Kidney epithelial cell (primary cell): ENCODE results near the gene MYO5C. TPM values are rescaled to one million over a fixed set of nuclear protein-coding genes. Genes with fewer than 3 reads are reported as not detected.
A peak's percentile ranks its signal among the peaks of the same experiment; 100 is the strongest.

Experiments used
- DNase-seq: peaks from one replicate; pipeline ENCODE4 v3.0.0-alpha.2; 2010; ENCODE audit warnings: low read depth
- H3K27me3 ChIP-seq: 2 replicates; pipeline ENCODE4 v1.6.0; 2011; ENCODE audit warnings: low read length; ENCODE audit not compliant: control insufficient read depth, insufficient read depth
- H3K36me3 ChIP-seq: 2 replicates; pipeline ENCODE4 v1.5.1; 2011; ENCODE audit warnings: low read length; ENCODE audit not compliant: control insufficient read depth, insufficient read depth
- H3K4me3 ChIP-seq: 2 replicates; pipeline ENCODE4 v1.5.1; 2011; ENCODE audit warnings: low read depth, mild to moderate bottlenecking, control low read depth, low read length
- total RNA-seq: library from RNA; depleted of rRNA; stranded (reverse); fragments of >200 nt; gene quantifications from 2 replicates; pipeline ENCODE4 v1.2.3, GENCODE V29; 2015
- TF ChIP-seq, protein P1 (sequence below): IDR thresholded peaks from 2 replicates; pipeline ENCODE4 v1.5.1; 2011; ENCODE audit warnings: mild to moderate bottlenecking, moderate library complexity, low read length, control low read depth, inconsistent platforms; ENCODE audit not compliant: insufficient read depth, poor library complexity, severe bottlenecking

Gene MYO5C
- total RNA-seq, 1 donor from 2014 or later, result 26.4 TPM

DNA sequence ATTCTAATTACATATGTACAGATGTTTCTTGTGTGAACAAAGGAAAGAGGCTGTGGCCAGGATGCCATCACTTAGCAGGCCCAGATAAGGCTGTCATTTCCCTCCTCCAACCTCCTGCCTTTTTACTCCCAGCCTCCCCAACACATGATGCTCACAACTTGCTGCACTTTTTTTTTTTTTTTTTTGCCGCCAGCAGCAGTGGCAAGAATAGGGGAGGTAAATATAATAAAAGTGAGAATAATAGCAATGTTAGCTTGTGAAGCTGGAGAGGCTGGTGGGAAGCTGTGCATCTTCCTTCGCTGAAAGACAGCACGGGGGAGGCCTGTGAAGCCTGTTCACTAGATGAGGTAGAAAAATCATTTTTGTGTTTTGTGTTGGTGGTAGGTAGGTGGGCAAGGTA, 42.5 kb upstream of the MYO5C start:
- DNase-seq, result no peak
- H3K4me3 ChIP-seq, result no peak overlapping the region

DNA sequence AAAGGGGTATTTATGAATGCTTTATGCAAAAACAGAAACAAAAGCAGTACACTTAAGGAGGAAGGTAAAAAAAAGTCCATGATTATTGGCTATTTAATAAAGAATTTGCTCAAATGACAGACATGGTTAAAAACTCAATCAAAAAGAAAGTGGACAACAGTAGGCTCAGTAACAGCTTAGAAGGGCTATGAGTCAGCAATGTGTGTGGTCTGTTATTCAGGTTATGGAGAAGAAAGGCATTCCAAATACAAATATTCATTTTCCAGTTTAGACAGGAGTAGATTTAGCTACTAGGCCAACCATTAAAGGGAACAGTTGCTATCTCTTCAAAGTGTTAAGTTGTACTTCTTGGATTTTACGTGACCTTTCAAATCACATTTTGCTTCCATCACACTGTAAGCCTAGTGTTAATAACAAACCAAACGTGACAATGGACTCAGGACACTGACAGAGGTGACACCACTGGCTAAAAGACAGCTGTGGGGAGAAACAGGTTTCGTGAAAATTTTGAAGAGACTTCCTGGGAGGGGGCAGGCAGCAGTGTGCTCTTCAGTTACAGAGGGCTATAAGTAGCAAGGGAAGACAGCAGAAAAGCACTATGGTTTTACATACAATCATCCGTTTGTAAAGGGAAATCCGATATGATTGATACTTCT, 41.7 kb upstream of the MYO5C start:
- Histone ChIP-seq H3K36me3 (no peaks in the 10 kb centered on the region), H3K4me3 (no peak overlapping the region), H3K27me3 (no peaks in the 10 kb centered on the region)
- TF ChIP-seq, protein P1, sequence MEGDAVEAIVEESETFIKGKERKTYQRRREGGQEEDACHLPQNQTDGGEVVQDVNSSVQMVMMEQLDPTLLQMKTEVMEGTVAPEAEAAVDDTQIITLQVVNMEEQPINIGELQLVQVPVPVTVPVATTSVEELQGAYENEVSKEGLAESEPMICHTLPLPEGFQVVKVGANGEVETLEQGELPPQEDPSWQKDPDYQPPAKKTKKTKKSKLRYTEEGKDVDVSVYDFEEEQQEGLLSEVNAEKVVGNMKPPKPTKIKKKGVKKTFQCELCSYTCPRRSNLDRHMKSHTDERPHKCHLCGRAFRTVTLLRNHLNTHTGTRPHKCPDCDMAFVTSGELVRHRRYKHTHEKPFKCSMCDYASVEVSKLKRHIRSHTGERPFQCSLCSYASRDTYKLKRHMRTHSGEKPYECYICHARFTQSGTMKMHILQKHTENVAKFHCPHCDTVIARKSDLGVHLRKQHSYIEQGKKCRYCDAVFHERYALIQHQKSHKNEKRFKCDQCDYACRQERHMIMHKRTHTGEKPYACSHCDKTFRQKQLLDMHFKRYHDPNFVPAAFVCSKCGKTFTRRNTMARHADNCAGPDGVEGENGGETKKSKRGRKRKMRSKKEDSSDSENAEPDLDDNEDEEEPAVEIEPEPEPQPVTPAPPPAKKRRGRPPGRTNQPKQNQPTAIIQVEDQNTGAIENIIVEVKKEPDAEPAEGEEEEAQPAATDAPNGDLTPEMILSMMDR, result no peak
- peak; percentile 47 for DNase-seq

More for the DNA sequence above, 42.5 kb upstream of the MYO5C start:
- Histone ChIP-seq H3K27me3 (no peaks in the 10 kb centered on the region), H3K36me3 (no peaks in the 10 kb centered on the region)
- TF ChIP-seq, protein P1, result no peak

DNA sequence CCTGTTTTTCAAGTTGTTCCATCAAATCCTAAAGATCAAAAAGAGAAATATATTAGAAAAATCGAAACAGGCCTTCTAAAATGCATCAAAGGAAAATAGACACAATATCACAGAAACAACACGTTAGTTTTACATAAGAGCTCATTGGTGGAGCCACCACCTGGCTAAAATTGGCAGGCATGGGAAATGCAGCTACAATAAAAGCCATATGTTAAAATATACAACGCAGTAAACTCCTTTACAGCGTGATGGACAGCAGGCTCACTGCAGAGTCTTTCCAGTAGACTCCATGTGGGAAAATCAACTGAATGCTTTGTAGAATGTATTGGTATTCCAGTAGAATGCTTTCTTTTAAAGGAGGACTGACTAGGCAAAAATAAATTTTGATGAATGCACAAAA, 40.9 kb upstream of the MYO5C start:
- Histone ChIP-seq H3K4me3 (no peak overlapping the region), H3K27me3 (no peaks in the 10 kb centered on the region), H3K36me3 (no peaks in the 10 kb centered on the region)
- TF ChIP-seq, protein P1, result no peak
- DNase-seq, result no peak

DNA sequence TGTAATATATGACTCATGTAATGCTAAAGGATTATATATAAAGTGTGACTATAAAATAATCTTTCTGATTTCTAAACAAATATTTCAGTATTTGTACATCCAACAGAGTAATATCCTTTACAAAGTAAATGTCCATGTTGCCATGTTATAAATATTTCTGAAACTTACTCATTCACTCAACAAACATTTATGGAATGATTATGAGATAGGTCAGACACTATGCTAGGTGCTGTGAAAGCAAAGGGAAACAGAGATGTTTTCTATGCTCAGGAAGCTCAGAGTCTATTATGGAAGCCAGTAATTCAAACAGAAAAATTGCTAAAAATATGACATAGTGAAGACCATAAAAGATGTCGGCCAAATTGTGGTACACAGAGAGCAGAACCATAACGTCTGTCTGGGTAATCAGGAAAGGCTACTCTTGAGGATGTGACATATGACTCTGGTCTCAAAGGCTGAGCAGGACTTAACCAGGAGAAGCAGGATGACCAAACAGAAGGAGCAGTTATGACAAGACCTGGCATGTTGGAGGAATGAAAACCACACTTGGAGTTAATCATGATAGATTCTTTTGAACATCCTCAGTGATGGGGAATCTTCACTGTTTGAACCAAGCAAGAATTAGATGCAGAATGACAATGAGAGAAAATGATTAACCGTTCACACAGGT, 39.0 kb upstream of the MYO5C start:
- TF ChIP-seq, protein P1, result no peak
- DNase-seq, result no peak
- H3K36me3 ChIP-seq, result no peaks in the 10 kb centered on the region
- H3K4me3 ChIP-seq, result no peak overlapping the region
- no peaks in the 10 kb centered on the region for H3K27me3 ChIP-seq

DNA sequence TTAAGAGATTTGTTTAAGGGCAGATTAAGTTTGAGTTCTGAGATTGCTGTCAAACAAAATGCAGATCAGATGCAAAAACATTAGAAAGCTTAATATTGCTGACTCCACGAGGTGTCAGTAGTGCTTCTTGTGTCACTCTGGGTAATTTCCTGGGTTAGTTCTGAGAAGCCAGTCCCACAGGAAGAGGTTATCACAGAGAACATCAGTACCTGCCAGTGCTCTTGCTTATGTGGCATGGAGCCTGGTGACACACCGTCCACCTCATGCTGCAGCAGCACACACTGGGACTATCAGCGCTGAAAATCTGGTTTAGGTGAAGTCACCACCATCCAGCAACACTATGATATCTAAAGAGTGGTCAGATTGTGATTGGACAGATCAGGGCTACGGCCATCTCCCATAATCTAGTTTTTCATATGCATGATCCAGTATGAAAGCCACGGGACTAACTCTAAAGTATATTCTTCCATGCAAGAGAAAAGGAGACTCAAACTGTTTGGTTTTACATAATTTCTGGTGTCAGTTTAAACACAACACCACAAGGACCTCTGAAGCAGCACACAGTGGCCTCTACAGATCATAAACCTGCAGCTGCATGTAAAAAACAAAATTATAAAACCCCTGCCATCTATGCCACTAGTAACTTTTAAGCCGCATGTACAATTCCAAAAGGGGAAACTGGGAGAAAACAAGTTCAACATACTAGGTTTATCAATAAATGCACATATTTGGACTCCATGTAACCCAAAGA, 36.1 kb upstream of the MYO5C start:
- no peaks in the 10 kb centered on the region for H3K36me3 ChIP-seq
- H3K4me3 ChIP-seq, result no peak overlapping the region
- TF ChIP-seq, protein P1, result peak; percentile 50
- no peaks in the 10 kb centered on the region for H3K27me3 ChIP-seq
- DNase-seq, result peak; percentile 26
